Measurements from ENCODE around the gene NKPD1.

- TF ChIP-seq CTCF (IDR thresholded peaks at IDR 0.05), result no peak
- TF ChIP-seq POLR2A (IDR thresholded peaks at IDR 0.05), result no peak
These were observed 11.4 kb upstream of the NKPD1 start for GRCh38 chr19:45172173-45172572.
